Measurements from ENCODE around the gene MFAP3L.

Gene MFAP3L

DNA sequence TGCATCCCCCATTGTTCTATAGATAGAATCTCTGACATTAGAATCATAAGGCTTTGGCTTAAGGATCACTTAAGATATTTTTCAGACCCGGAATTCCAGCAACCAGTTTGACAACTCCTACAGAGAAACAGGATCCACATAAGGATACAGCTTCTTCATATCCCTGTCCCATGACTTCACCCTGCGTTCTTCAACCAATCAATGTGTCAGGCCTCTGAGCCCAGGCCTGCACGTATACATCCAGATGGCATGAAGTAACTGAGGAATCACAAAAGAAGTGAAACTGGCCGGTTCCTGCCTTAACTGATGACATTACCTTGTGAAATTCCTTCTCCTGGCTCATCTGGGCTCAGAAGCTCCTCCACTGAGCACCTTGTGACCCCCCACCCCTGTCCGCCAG, 85.1 kb downstream of the MFAP3L start:
- no peak for DNase-seq (ENCODE audit: low read depth, low spot score)

DNA sequence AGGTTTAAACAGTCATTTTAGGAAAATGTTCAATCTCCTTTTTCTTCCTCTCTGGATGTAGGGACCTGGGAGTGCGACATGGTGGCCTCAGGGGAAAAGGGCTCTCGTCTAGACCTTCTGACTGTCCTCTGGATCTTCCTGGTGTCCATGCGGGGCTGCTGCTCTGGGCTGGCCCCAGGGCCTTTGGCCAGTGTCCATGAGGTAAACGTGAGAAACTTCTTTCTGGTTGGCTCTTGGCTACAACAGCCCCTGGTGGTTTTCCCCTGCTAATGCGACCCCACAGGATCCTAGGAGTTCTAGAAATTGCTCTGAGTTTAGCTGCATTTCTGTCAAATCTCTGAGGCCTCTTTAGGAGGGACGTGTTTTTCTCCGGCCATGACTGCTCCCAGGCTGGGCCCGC, 85.7 kb downstream of the MFAP3L start:
- no peak for DNase-seq (ENCODE audit: low read depth, low spot score)

Data from activated CD4-positive, CD25-positive, alpha-beta regulatory T cell treated with anti-CD3 and anti-CD28 coated beads, Interleukin-2, amount 50 U/mL, for 16 hours (primary cell).